ENCODE data around the gene SRGAP3. TPM values are rescaled to one million over a fixed set of nuclear protein-coding genes. Genes with fewer than 3 reads are reported as not detected.

SRGAP3 gene
- total RNA-seq, 1 experiment from 2014 or later: 17.9 TPM

- TF ChIP-seq, protein P1, sequence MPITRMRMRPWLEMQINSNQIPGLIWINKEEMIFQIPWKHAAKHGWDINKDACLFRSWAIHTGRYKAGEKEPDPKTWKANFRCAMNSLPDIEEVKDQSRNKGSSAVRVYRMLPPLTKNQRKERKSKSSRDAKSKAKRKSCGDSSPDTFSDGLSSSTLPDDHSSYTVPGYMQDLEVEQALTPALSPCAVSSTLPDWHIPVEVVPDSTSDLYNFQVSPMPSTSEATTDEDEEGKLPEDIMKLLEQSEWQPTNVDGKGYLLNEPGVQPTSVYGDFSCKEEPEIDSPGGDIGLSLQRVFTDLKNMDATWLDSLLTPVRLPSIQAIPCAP (CRISPR knock-in tag; IDR thresholded peaks at IDR 0.05): no peak
- TF ChIP-seq, protein P2, sequence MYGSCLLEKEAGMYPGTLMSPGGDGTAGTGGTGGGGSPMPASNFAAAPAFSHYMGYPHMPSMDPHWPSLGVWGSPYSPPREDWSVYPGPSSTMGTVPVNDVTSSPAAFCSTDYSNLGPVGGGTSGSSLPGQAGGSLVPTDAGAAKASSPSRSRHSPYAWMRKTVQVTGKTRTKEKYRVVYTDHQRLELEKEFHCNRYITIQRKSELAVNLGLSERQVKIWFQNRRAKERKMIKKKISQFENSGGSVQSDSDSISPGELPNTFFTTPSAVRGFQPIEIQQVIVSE (CRISPR knock-in tag; IDR thresholded peaks at IDR 0.05; ENCODE audit: borderline replicate concordance): no peak
- no peak for TF ChIP-seq GTF2I (CRISPR knock-in tag; conservative IDR thresholded peaks at IDR 0.05)
- TF ChIP-seq, protein P3, sequence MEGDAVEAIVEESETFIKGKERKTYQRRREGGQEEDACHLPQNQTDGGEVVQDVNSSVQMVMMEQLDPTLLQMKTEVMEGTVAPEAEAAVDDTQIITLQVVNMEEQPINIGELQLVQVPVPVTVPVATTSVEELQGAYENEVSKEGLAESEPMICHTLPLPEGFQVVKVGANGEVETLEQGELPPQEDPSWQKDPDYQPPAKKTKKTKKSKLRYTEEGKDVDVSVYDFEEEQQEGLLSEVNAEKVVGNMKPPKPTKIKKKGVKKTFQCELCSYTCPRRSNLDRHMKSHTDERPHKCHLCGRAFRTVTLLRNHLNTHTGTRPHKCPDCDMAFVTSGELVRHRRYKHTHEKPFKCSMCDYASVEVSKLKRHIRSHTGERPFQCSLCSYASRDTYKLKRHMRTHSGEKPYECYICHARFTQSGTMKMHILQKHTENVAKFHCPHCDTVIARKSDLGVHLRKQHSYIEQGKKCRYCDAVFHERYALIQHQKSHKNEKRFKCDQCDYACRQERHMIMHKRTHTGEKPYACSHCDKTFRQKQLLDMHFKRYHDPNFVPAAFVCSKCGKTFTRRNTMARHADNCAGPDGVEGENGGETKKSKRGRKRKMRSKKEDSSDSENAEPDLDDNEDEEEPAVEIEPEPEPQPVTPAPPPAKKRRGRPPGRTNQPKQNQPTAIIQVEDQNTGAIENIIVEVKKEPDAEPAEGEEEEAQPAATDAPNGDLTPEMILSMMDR (IDR thresholded peaks at IDR 0.05): no peak
- TF ChIP-seq USF1 (CRISPR knock-in tag; IDR thresholded peaks at IDR 0.05): no peak
- no peak for TF ChIP-seq ZNF121 (CRISPR knock-in tag; IDR thresholded peaks at IDR 0.05)
Measured at GRCh38 chr3:9178697-9179096, 70.7 kb downstream of the SRGAP3 start (continued).

GRCh38 chr3:9175421-9175820, 74.0 kb downstream of the SRGAP3 start:
- ATAC-seq: no peak
- no peak for DNase-seq (ENCODE audit: low spot score)
- Mint-ChIP-seq H3K27me3 (ENCODE audit: low read depth) (no peaks in the 10 kb centered on the region), H3K27ac (no peak overlapping the region), H3K4me1 (peaks cover 7% of the 10 kb centered on the region), H3K9me3 (peaks cover 8% of the 10 kb centered on the region), H3K36me3 (no peaks in the 10 kb centered on the region), H3K4me3 (no peak overlapping the region)
- ChIA-PET POLR2A (no interaction called here), CTCF (interaction anchor here (1.2 kb wide), 1 partner anchor 127 kb away, joined by 7 read pairs; no protein-coding TSS in a partner anchor)
- TF ChIP-seq GRHL2 (CRISPR knock-in tag; IDR thresholded peaks at IDR 0.05; ENCODE audit: insufficient replicate concordance, severe bottlenecking) (no peak), GABPB1 (CRISPR knock-in tag; IDR thresholded peaks at IDR 0.05) (no peak), ARID4B (CRISPR knock-in tag; IDR thresholded peaks at IDR 0.05; ENCODE audit: borderline replicate concordance) (no peak), KAT7 (CRISPR knock-in tag; IDR thresholded peaks at IDR 0.05; ENCODE audit: borderline replicate concordance) (no peak), MLX (CRISPR knock-in tag; IDR thresholded peaks at IDR 0.05) (no peak), ZBTB21 (CRISPR knock-in tag; IDR thresholded peaks at IDR 0.05; ENCODE audit: borderline replicate concordance) (no peak), FOXJ3 (CRISPR knock-in tag; IDR thresholded peaks at IDR 0.05; ENCODE audit: borderline replicate concordance) (no peak), ZSCAN18 (CRISPR knock-in tag; IDR thresholded peaks at IDR 0.05) (no peak), NFATC4 (CRISPR knock-in tag; IDR thresholded peaks at IDR 0.05) (no peak), RELA (CRISPR knock-in tag; IDR thresholded peaks at IDR 0.05; ENCODE audit: borderline replicate concordance) (no peak), FOXP1 (CRISPR knock-in tag; IDR thresholded peaks at IDR 0.05; ENCODE audit: borderline replicate concordance) (no peak), ZNF396 (CRISPR knock-in tag; IDR thresholded peaks at IDR 0.05; ENCODE audit: borderline replicate concordance) (no peak), RORB (CRISPR knock-in tag; IDR thresholded peaks at IDR 0.05) (no peak), CREB1 (CRISPR knock-in tag; IDR thresholded peaks at IDR 0.05) (no peak), PRRX2 (CRISPR knock-in tag; IDR thresholded peaks at IDR 0.05) (no peak), FOXP4 (CRISPR knock-in tag; IDR thresholded peaks at IDR 0.05) (no peak)
- TF ChIP-seq, protein P4, sequence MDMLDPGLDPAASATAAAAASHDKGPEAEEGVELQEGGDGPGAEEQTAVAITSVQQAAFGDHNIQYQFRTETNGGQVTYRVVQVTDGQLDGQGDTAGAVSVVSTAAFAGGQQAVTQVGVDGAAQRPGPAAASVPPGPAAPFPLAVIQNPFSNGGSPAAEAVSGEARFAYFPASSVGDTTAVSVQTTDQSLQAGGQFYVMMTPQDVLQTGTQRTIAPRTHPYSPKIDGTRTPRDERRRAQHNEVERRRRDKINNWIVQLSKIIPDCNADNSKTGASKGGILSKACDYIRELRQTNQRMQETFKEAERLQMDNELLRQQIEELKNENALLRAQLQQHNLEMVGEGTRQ (CRISPR knock-in tag; IDR thresholded peaks at IDR 0.05): no peak

Data from WTC11 (cell line).